ENCODE results near the gene CREB5. TPM values are rescaled to one million over a fixed set of nuclear protein-coding genes. Genes with fewer than 3 reads are reported as not detected.
A peak's percentile ranks its signal among the peaks of the same experiment; 100 is the strongest.

The CREB5 gene
- total RNA-seq, 6 donors from 2014 or later, result 8.3 to 34.6 (median 15.3) TPM

GRCh38 chr7:28688651-28689050 is 276.3 kb downstream of the CREB5 start:
- TF ChIP-seq POLR2A (IDR thresholded peaks at IDR 0.05) (no peak), POLR2AphosphoS5 (IDR thresholded peaks at IDR 0.05) (no peak)
- TF ChIP-seq, protein P1, sequence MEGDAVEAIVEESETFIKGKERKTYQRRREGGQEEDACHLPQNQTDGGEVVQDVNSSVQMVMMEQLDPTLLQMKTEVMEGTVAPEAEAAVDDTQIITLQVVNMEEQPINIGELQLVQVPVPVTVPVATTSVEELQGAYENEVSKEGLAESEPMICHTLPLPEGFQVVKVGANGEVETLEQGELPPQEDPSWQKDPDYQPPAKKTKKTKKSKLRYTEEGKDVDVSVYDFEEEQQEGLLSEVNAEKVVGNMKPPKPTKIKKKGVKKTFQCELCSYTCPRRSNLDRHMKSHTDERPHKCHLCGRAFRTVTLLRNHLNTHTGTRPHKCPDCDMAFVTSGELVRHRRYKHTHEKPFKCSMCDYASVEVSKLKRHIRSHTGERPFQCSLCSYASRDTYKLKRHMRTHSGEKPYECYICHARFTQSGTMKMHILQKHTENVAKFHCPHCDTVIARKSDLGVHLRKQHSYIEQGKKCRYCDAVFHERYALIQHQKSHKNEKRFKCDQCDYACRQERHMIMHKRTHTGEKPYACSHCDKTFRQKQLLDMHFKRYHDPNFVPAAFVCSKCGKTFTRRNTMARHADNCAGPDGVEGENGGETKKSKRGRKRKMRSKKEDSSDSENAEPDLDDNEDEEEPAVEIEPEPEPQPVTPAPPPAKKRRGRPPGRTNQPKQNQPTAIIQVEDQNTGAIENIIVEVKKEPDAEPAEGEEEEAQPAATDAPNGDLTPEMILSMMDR (IDR thresholded peaks at IDR 0.05), result no peak
- H3K9me3 ChIP-seq, result no peaks in the 10 kb centered on the region
- H3K27me3 ChIP-seq, result no peaks in the 10 kb centered on the region
- no peak overlapping the region for H3K27ac ChIP-seq
- ATAC-seq (ENCODE audit: low FRiP score in 2 of 2) (no peak), DNase-seq (no peak)
- WGBS, 2 donors, result 70 to 85% methylated on average over 5 of the region's 5 CpGs
- H3K4me3 ChIP-seq, result peak overlapping the region in 1 of 4 donors; percentile 7
- H3K36me3 ChIP-seq, result no peaks in the 10 kb centered on the region
- peaks cover 17 to 25% (median 21%) of the 10 kb centered on the region in 4 donors for H3K4me1 ChIP-seq

DNA sequence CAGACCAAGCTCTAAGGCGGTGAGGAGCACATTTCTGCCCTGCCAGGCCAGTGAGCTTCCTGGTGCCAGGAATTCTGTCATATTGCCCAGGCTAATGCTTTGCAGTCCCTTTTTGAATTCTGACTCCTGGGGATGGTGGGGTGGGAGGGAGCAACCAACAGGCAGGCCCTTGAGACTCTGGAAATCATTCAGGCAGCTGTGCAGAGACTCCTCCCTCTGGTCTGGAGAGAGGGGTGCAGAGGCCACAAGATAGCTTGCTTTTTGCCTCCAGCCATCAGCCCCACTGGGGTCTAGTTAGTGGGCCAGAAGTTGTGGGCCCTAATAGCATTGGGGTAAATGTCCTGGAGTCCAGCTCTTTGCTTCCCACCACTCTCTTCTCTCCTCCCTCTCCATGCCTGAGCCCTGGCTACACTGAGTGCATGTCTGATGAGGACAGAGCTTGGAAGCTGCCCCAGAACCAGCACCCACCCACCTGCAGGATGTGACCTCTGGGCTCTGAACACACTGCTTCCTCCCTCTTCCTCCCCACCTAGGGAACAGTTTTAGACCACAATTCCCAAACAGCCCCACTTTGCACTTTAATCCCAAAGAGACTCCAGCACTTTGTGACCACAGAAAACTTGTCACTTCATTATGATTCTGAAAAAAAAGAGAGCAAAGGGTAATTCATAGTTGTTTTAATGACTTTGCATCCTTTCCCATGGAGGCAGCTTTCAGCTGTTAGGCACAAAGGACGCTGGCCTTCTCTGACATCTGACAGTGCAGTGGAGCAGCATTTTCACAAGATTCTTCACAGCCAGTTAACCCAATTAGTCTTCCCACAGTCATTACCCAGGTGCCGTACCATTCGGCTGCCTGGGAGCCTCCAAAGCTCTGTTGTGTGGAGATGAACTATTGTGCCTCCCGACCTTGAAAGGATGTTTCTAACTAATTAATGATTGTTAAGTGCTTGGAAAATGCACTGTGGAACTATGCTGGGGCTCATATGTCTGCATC is 283.3 kb downstream of the CREB5 start:
- TF ChIP-seq POLR2AphosphoS5 (IDR thresholded peaks at IDR 0.05) (no peak), POLR2A (IDR thresholded peaks at IDR 0.05) (no peak)
- whole genome bisulfite sequencing, 2 donors, result 80% methylated on average over 4 to 5 of the region's 5 CpGs
- H3K36me3 ChIP-seq, result no peaks in the 10 kb centered on the region
- DNase-seq (no peak), ATAC-seq (ENCODE audit: low FRiP score in 2 of 2) (peak in 1 of 2 donors; percentile 40)
- H3K4me3 ChIP-seq, result no peak overlapping the region
- H3K27me3 ChIP-seq, result no peaks in the 10 kb centered on the region
- no peak overlapping the region for H3K27ac ChIP-seq
- H3K9me3 ChIP-seq, result no peaks in the 10 kb centered on the region
- peaks cover 0 to 17% (median 6%) of the 10 kb centered on the region in 4 donors for H3K4me1 ChIP-seq

DNA sequence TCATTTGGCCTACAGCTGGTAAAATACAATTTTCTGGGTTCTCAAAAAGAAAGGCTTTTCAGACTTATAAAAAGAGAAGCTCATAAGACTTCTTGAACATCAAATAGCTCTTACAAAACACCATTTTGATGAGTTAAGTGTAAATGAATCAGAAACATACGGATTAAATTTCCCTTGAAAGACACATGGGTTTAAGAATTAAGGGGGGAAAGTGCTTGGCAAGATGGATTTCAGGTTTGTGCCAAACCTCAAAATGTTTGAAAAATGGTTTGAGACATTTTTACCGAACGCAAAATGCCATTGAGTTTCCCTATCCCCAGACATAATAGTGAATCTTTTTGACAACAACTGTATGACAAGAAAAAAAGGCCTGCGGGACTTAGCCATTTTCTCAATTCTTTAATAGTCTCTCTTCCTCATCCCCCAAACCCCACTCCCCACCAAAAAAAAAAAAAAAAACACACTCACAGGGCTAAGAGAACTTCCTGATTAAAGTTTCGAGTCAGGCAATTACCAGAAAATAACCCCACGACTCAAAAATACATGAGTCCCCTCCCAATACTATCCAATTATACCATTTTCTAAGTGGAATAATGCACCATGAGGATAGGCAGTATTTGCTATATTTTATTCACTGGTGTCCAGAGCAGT is 285.7 kb downstream of the CREB5 start:
- H3K4me1 ChIP-seq, result peaks cover 4 to 20% (median 8%) of the 10 kb centered on the region in 4 donors
- no peak for TF ChIP-seq EP300 (IDR thresholded peaks at IDR 0.05)
- TF ChIP-seq POLR2A (IDR thresholded peaks at IDR 0.05), result no peak
- no peak for ATAC-seq (ENCODE audit: low FRiP score in 2 of 2)

GRCh38 chr7:28698840-28699239 is 286.5 kb downstream of the CREB5 start:
- peak overlapping the region in 1 of 4 donors; percentile 10 for H3K27ac ChIP-seq
- WGBS, 2 donors, result 67 to 74% methylated on average over 6 of the region's 6 CpGs
- H3K9me3 ChIP-seq, result no peaks in the 10 kb centered on the region
- ATAC-seq (ENCODE audit: low FRiP score in 2 of 2), result peak in 1 of 2 donors; percentile 63
- H3K36me3 ChIP-seq, result no peaks in the 10 kb centered on the region
- peaks cover 4 to 20% (median 8%) of the 10 kb centered on the region in 4 donors for H3K4me1 ChIP-seq
- no peak overlapping the region for H3K4me3 ChIP-seq
- no peak for TF ChIP-seq EP300 (IDR thresholded peaks at IDR 0.05)
- TF ChIP-seq, protein P1 (IDR thresholded peaks at IDR 0.05), result no peak
- TF ChIP-seq POLR2A (IDR thresholded peaks at IDR 0.05), result no peak
- TF ChIP-seq POLR2AphosphoS5 (IDR thresholded peaks at IDR 0.05), result no peak
- no peaks in the 10 kb centered on the region for H3K27me3 ChIP-seq
- DNase-seq, result no peak

More for the DNA sequence above, 285.7 kb downstream of the CREB5 start:
- H3K27me3 ChIP-seq, result no peaks in the 10 kb centered on the region
- DNase-seq, result no peak
- H3K27ac ChIP-seq, result no peak overlapping the region
- no peaks in the 10 kb centered on the region for H3K36me3 ChIP-seq
- H3K4me3 ChIP-seq, result no peak overlapping the region
- WGBS, 2 donors, result 68 to 71% methylated on average over 6 of the region's 6 CpGs
- no peaks in the 10 kb centered on the region for H3K9me3 ChIP-seq

DNA sequence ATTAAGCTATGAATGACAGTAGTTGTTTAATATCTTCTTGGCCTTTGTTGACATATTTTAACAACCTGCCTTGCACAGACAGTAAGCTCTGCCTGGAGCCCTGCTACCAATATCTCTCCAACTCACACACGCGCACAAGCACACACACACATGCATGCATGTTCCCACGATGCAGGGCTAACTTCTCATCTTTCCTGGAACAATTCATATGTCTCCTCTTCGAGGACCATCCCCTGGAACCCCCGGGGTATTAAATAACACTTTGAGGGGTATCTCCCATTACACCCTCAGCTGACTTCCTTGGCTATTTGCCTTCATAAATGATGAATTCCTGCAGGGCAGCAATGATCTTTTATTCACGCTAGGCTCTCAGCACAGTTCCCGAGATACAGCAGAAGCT is 287.8 kb downstream of the CREB5 start:
- DNase-seq (no peak), ATAC-seq (ENCODE audit: low FRiP score in 2 of 2) (no peak)
- no peaks in the 10 kb centered on the region for H3K36me3 ChIP-seq
- H3K27ac ChIP-seq, result no peak overlapping the region
- TF ChIP-seq EP300 (IDR thresholded peaks at IDR 0.05) (no peak), POLR2AphosphoS5 (IDR thresholded peaks at IDR 0.05) (no peak), POLR2A (IDR thresholded peaks at IDR 0.05) (no peak)
- TF ChIP-seq, protein P1 (IDR thresholded peaks at IDR 0.05), result no peak
- peaks cover 4 to 20% (median 7%) of the 10 kb centered on the region in 4 donors for H3K4me1 ChIP-seq
- H3K9me3 ChIP-seq, result no peaks in the 10 kb centered on the region
- no peak overlapping the region for H3K4me3 ChIP-seq
- H3K27me3 ChIP-seq, result no peaks in the 10 kb centered on the region
- WGBS, 2 donors, result 68 to 74% methylated on average over 7 of the region's 7 CpGs
